HEK293T (cell line): ENCODE data around the gene FOXL2.

Experiments
- ARNT ChIP-seq: fragments of 450-650 bp; IDR thresholded peaks from 2 replicates; pipeline ENCODE4 v1.6.1; 2017; ENCODE audit warnings: mild to moderate bottlenecking
- BHLHE40 ChIP-seq: fragments of 450-650 bp; IDR thresholded peaks from 2 replicates; pipeline ENCODE4 v1.6.1; 2016; ENCODE audit warnings: mild to moderate bottlenecking, moderate library complexity, borderline replicate concordance
- ELF4 ChIP-seq: fragments of 450-650 bp; IDR thresholded peaks from 2 replicates; pipeline ENCODE4 v1.6.1; 2017; ENCODE audit warnings: antibody characterized with exemption
- FOXA1 ChIP-seq: fragments of 450-650 bp; IDR thresholded peaks from 2 replicates; pipeline ENCODE4 v1.6.1; 2016; ENCODE audit warnings: mild to moderate bottlenecking
- FOXK2 ChIP-seq: fragments of 450-650 bp; IDR thresholded peaks from 2 replicates; pipeline ENCODE4 v1.6.1; 2016; ENCODE audit warnings: mild to moderate bottlenecking
- FOXM1 ChIP-seq: fragments of 450-650 bp; IDR thresholded peaks from 2 replicates; pipeline ENCODE4 v1.6.1; 2017; ENCODE audit warnings: mild to moderate bottlenecking, borderline replicate concordance
- HDGF ChIP-seq: fragments of 450-650 bp; IDR thresholded peaks from 2 replicates; pipeline ENCODE4 v1.6.1; 2017; ENCODE audit warnings: antibody characterized with exemption, borderline replicate concordance
- L3MBTL2 ChIP-seq: fragments of 450-650 bp; conservative IDR thresholded peaks from 2 replicates; pipeline ENCODE4 v1.6.1; 2016; ENCODE audit warnings: mild to moderate bottlenecking
- LEF1 ChIP-seq: fragments of 450-650 bp; IDR thresholded peaks from 2 replicates; pipeline ENCODE4 v1.6.1; 2017; ENCODE audit warnings: mild to moderate bottlenecking, borderline replicate concordance
- NFRKB ChIP-seq: fragments of 450-650 bp; IDR thresholded peaks from 2 replicates; pipeline ENCODE4 v1.6.1; 2016; ENCODE audit warnings: mild to moderate bottlenecking, moderate library complexity
- PKNOX1 ChIP-seq: fragments of 450-650 bp; IDR thresholded peaks from 2 replicates; pipeline ENCODE4 v1.6.1; 2016
- SP1 ChIP-seq: fragments of 450-650 bp; IDR thresholded peaks from 2 replicates; pipeline ENCODE4 v1.6.1; 2017
- SUZ12 ChIP-seq: fragments of 450-650 bp; IDR thresholded peaks from 2 replicates; pipeline ENCODE4 v1.6.1; 2016; ENCODE audit warnings: mild to moderate bottlenecking

- no peak for TF ChIP-seq SUZ12
- no peak for TF ChIP-seq L3MBTL2
- no peak for TF ChIP-seq HDGF
- TF ChIP-seq FOXK2 = no peak
- TF ChIP-seq SP1 = no peak
- no peak for TF ChIP-seq ARNT
- no peak for TF ChIP-seq BHLHE40
- no peak for TF ChIP-seq LEF1
- no peak for TF ChIP-seq ELF4
- no peak for TF ChIP-seq FOXM1
- no peak for TF ChIP-seq NFRKB
- no peak for TF ChIP-seq FOXA1
- no peak for TF ChIP-seq PKNOX1
These were observed 13.5 kb upstream of the FOXL2 start for GRCh38 chr3:138960417-138960852.
